Right atrium auricular region (tissue), 2 donors: Measurements from ENCODE around the gene IFNGR1. TPM values are rescaled to one million over a fixed set of nuclear protein-coding genes. Genes with fewer than 3 reads are reported as not detected.
A peak's percentile ranks its signal among the peaks of the same experiment; 100 is the strongest.

Experiments
- DNase-seq: peaks from one replicate; pipeline ENCODE4 v3.0.0-alpha.2; 2019; ENCODE audit warnings: low spot score
- H3K27ac ChIP-seq, 2 donors: fragments of 200-600 bp; sonication (generic); 1 replicate in 1 of 2; 2 replicates in 1 of 2; pipeline ENCODE4 v1.5.1; 2016 to 2019
- H3K27me3 ChIP-seq, 2 donors: fragments of 200-600 bp; sonication (generic); one replicate each; pipeline versions ENCODE4 v1.5.1 to v1.6.0; 2017 to 2019
- H3K36me3 ChIP-seq: fragments of 200-600 bp; sonication (generic); one replicate; pipeline ENCODE4 v1.5.1; 2016
- H3K4me1 ChIP-seq, 2 donors: fragments of 200-600 bp; sonication (generic); one replicate each; pipeline versions ENCODE4 v1.5.1 to v1.6.0; 2017 to 2019
- H3K4me3 ChIP-seq, 2 donors: fragments of 200-600 bp; sonication (generic); 1 replicate in 1 of 2; 2 replicates in 1 of 2; pipeline ENCODE4 v1.5.1; 2017 to 2019; ENCODE audit warnings: mild to moderate bottlenecking in 1 of 2, moderate library complexity in 1 of 2
- H3K9me3 ChIP-seq, 2 donors: fragments of 200-600 bp; sonication (generic); one replicate each; pipeline ENCODE4 v1.5.1; 2019
- CTCF ChIP-seq, 2 donors: fragments of 200-600 bp; sonication (generic); IDR thresholded peaks; one replicate each; pipeline ENCODE4 v1.5.1; 2019; ENCODE audit warnings: antibody characterized with exemption in 2 of 2
- total RNA-seq, 2 donors: library from RNA; depleted of rRNA; stranded (reverse); fragments of >200 nt; gene quantifications; one replicate each; pipeline ENCODE4 v1.1.0, GENCODE V29; 2016

The IFNGR1 gene
- total RNA-seq, 2 donors from 2014 or later: 111 to 143 TPM

- no peak for TF ChIP-seq CTCF (IDR thresholded peaks at IDR 0.05)
- DNase-seq: no peak
- H3K27me3 ChIP-seq: no peaks in the 10 kb centered on the region
- peak overlapping the region; percentile 73 for H3K27ac ChIP-seq
- no peaks in the 10 kb centered on the region for H3K36me3 ChIP-seq
- no peaks in the 10 kb centered on the region for H3K9me3 ChIP-seq
- no peak overlapping the region for H3K4me3 ChIP-seq
- H3K4me1 ChIP-seq: peaks cover 0 to 85% of the 10 kb centered on the region in 2 donors
Observed at GRCh38 chr6:137229075-137229759, 10.0 kb upstream of the IFNGR1 start.

- Histone ChIP-seq H3K4me3 (no peak overlapping the region), H3K4me1 (peaks cover 0 to 84% of the 10 kb centered on the region in 2 donors), H3K9me3 (no peaks in the 10 kb centered on the region), H3K27ac (peak overlapping the region; percentile 73), H3K27me3 (no peaks in the 10 kb centered on the region), H3K36me3 (no peaks in the 10 kb centered on the region)
- no peak for DNase-seq
- TF ChIP-seq CTCF (IDR thresholded peaks at IDR 0.05): no peak
Observed at GRCh38 chr6:137227871-137228302, 8.7 kb upstream of the IFNGR1 start.

GRCh38 chr6:137226697-137227096 is 7.5 kb upstream of the IFNGR1 start:
- Histone ChIP-seq H3K27me3 (no peaks in the 10 kb centered on the region), H3K36me3 (no peaks in the 10 kb centered on the region), H3K27ac (no peak overlapping the region), H3K4me1 (peaks cover 0 to 84% of the 10 kb centered on the region in 2 donors), H3K4me3 (no peak overlapping the region), H3K9me3 (no peaks in the 10 kb centered on the region)
- no peak for DNase-seq
- TF ChIP-seq CTCF (IDR thresholded peaks at IDR 0.05): no peak

- Histone ChIP-seq H3K36me3 (no peaks in the 10 kb centered on the region), H3K27ac (peak overlapping the region; percentile 75 to 100), H3K4me1 (peaks cover 0 to 84% of the 10 kb centered on the region in 2 donors), H3K9me3 (no peaks in the 10 kb centered on the region), H3K27me3 (no peaks in the 10 kb centered on the region), H3K4me3 (no peak overlapping the region)
- no peak for DNase-seq
- no peak for TF ChIP-seq CTCF (IDR thresholded peaks at IDR 0.05)
Observed at GRCh38 chr6:137224799-137225198, 5.6 kb upstream of the IFNGR1 start.

- no peak for TF ChIP-seq CTCF (IDR thresholded peaks at IDR 0.05)
- Histone ChIP-seq H3K4me1 (peaks cover 0 to 75% of the 10 kb centered on the region in 2 donors), H3K9me3 (no peaks in the 10 kb centered on the region), H3K27me3 (no peaks in the 10 kb centered on the region), H3K4me3 (no peak overlapping the region), H3K27ac (peak overlapping the region; percentile 75 to 100), H3K36me3 (no peaks in the 10 kb centered on the region)
- DNase-seq: peak; percentile 81
Observed at GRCh38 chr6:137223370-137224131, 4.4 kb upstream of the IFNGR1 start.
